H1 (cell line): Measurements from ENCODE around the gene EML1. TPM values are rescaled to one million over a fixed set of nuclear protein-coding genes. Genes with fewer than 3 reads are reported as not detected.

Experiments used
- CREB1 ChIP-seq: IDR thresholded peaks from 2 replicates; pipeline ENCODE4 v1.6.1; 2012; ENCODE audit warnings: inconsistent platforms
- FOSL1 ChIP-seq: IDR thresholded peaks from 2 replicates; pipeline ENCODE4 v1.6.1; 2011; ENCODE audit warnings: mild to moderate bottlenecking, low read depth, low read length, moderate library complexity; ENCODE audit not compliant: insufficient read depth
- GTF2F1 ChIP-seq: IDR thresholded peaks from 2 replicates; pipeline ENCODE4 v1.6.1; 2012; ENCODE audit warnings: low read depth, low read length, improper control_type of control experiment, borderline replicate concordance
- NANOG ChIP-seq: IDR thresholded peaks from 2 replicates; pipeline ENCODE4 v1.6.1; 2011; ENCODE audit warnings: low read length, low read depth, mild to moderate bottlenecking, inconsistent platforms; ENCODE audit not compliant: insufficient read depth, poor library complexity, severe bottlenecking
- NRF1 ChIP-seq: IDR thresholded peaks from 2 replicates; pipeline ENCODE4 v1.6.1; 2011; ENCODE audit warnings: mild to moderate bottlenecking, low read depth, low read length, improper control_type of control experiment
- SUZ12 ChIP-seq: fragments of 200-600 bp; sonication (generic); IDR thresholded peaks from 2 replicates; pipeline ENCODE4 v1.6.1; 2012; ENCODE audit warnings: mild to moderate bottlenecking, inconsistent platforms, low read length, moderate library complexity, mixed read lengths
- TAF7 ChIP-seq: optimal IDR thresholded peaks from 2 replicates; pipeline ENCODE3; 2011; ENCODE audit warnings: low read depth, mild to moderate bottlenecking, inconsistent platforms, low read length, moderate library complexity, borderline replicate concordance
- polyA plus RNA-seq, 7 experiments: library from polyadenylated mRNA; depleted of rRNA in 3 of 7; stranded (reverse) in 5 of 7; unstranded in 2 of 7; fragments of >200 nt in 5 of 7; fragments of 200-250 nt in 2 of 7; gene quantifications; 1 replicate in 5 of 7; 2 replicates in 1 of 7; 4 replicates in 1 of 7; pipeline versions ENCODE4 v1.2.1 to v1.2.3, GENCODE V29; 2011 to 2013; ENCODE audit warnings: missing spikeins in 2 of 7, mixed read lengths in 2 of 7
- total RNA-seq: library from RNA; stranded (reverse); fragmentation: NEBNext Ultra II Directional; extraction: Animal tissue kit (Norgen Biotek cat#: 25700); gene quantifications from 2 replicates; pipeline ENCODE4 v1.2.1, GENCODE V29; 2021

EML1 gene
- total and polyA plus RNA-seq, 2 of the 8 experiments (the other 6 are each of a cell fraction or from before 2014, with no cell fraction given) = 11.1 to 24.7 TPM

DNA sequence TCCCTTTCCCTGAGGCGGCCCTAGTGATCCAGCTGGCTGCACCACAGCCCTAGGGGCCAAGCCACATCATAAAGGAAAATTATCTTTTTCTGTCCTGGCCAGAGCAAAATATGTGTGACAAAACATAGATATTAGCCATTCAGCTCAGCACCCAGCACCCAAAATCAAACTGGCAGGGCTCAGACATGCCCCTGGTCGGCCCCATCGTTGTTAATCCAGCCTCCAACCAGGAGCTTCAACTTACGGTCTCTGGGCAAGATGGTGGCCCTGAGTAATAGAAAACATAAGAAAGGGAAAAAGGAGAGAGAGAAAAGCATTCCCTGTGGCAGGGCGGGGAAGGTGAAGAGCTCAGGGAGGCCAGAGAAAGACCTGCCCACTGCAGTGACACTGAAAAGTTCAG, 111.9 kb downstream of the EML1 start (continued):
- TF ChIP-seq FOSL1 = no peak
- TF ChIP-seq SUZ12 = no peak
- TF ChIP-seq NRF1 = no peak
- TF ChIP-seq TAF7 = no peak
- no peak for TF ChIP-seq GTF2F1
- no peak for TF ChIP-seq NANOG
- no peak for TF ChIP-seq CREB1
